Pericardium fibroblast (primary cell): ENCODE results near the gene HACD1. TPM values are rescaled to one million over a fixed set of nuclear protein-coding genes. Genes with fewer than 3 reads are reported as not detected.

Experiments
- total RNA-seq: library from RNA; depleted of rRNA; stranded (reverse); fragments of >200 nt; gene quantifications from 2 replicates; pipeline ENCODE4 v1.2.3, GENCODE V29; 2015

Gene HACD1
- 14.8 and 27.5 TPM in 2 replicates for total RNA-seq

DNA sequence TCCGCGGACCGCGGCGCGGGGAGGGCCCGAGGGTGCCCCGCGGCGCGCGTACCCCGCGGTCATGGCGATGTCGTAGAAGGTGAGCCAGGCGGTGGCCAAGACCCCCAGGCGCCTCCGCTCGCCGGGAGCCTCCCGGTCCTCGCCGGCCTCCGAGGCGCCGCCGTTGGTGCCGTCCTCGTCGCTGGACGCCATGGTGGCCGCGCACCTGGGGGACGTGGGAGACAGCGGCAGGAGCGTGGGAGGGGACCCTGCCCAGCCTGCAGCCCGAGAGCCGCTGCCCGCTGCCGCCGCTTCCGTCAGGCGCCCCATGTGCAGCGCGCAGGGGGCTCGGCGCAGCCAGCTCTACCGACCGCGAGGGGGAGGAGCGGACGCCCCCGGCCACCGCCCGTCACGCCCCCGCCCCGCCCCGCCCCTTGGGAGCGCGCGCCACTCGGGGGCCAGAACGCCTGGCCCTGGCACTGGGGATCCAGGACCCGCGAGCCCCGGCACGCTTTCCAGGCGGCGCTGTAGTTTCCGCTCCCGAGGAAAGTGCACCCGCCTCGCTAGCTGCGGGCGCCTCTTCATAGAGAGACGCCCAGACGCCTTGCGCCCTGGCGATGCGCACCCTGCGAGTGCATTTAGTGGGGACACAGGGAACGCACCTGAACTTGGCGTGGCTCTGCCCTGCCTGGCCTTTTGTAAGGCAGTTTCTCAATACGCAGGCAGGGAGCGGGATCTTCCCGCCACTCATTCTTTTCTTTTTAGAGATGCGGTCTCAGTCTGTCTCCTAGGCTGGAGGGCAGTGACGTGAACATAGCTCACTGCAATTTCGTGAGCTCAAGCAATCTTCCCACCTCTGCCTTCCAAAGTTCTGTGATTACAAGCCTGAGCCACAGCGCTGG is at the start of gene HACD1:
Gene HACD1 (minus strand): TSS at position 344 of the 881 bp plus-strand sequence. CDS start 35 bp downstream, at position 309.

GRCh38 chr10:17643755-17644484 is 26.7 kb upstream of the HACD1 start, which contains the start of gene STAM:
Gene STAM, plus strand, starts transcription at chr10:17644151. Its CDS starts 189 bp downstream, at chr10:17644340.

Other genes starting within 250 kb of the HACD1 start
- 1.6 TPM in 1 of 2 replicates, not detected in the other for gene ST8SIA6, start 162.8 kb downstream of the HACD1 start, total RNA-seq
- gene STAM, start 26.8 kb upstream of the HACD1 start, total RNA-seq, result 22.2 and 23.4 TPM in 2 replicates
- under 0.01 TPM in 1 of 2 replicates, not detected in the other for gene TMEM236, start 134.8 kb upstream of the HACD1 start, total RNA-seq
- gene MRC1, start 192.0 kb upstream of the HACD1 start, total RNA-seq, result 0.09 TPM in 1 of 2 replicates, not detected in the other